Gastroesophageal sphincter (tissue), 4 donors: ENCODE results near the gene AIMP1. TPM values are rescaled to one million over a fixed set of nuclear protein-coding genes. Genes with fewer than 3 reads are reported as not detected.

Source experiments
- ATAC-seq: fragments of 150-250 bp; one replicate; pipeline ENCODE4 v1.9.1; 2016; ENCODE audit warnings: mild to moderate bottlenecking, moderate library complexity
- H3K27ac ChIP-seq, 4 donors: fragments of 200-600 bp; sonication (generic) in 3 of 4; 1 replicate in 3 of 4; 2 replicates in 1 of 4; pipeline ENCODE4 v1.5.1; 2016 to 2019
- H3K27me3 ChIP-seq: fragments of 200-600 bp; sonication (generic); one replicate; pipeline ENCODE4 v1.5.1; 2019
- H3K36me3 ChIP-seq, 2 donors: fragments of 200-600 bp; sonication (generic); one replicate each; pipeline ENCODE4 v1.5.1; 2019; ENCODE audit warnings: control low read depth in 1 of 2
- H3K4me1 ChIP-seq, 3 donors: fragments of 200-600 bp; sonication (generic); 1 replicate in 2 of 3; 2 replicates in 1 of 3; pipeline ENCODE4 v1.5.1; 2016 to 2019; ENCODE audit warnings: control low read depth in 2 of 3
- H3K4me3 ChIP-seq, 2 donors: fragments of 200-600 bp; sonication (generic); one replicate each; pipeline ENCODE4 v1.5.1; 2019; ENCODE audit warnings: mild to moderate bottlenecking in 1 of 2, moderate library complexity in 1 of 2
- H3K9me3 ChIP-seq, 3 donors: fragments of 200-600 bp; sonication (generic); one replicate each; pipeline ENCODE4 v1.5.1; 2017 to 2019; ENCODE audit warnings: control low read depth in 2 of 3
- CTCF ChIP-seq, 4 experiments: fragments of 200-600 bp in 2 of 4; fragments of 450-650 bp in 2 of 4; sonication (generic) in 1 of 4; IDR thresholded peaks; one replicate each; pipeline ENCODE4 v1.5.1; 2017 to 2019; ENCODE audit warnings: antibody characterized with exemption in 4 of 4, mild to moderate bottlenecking in 2 of 4, moderate library complexity in 2 of 4
- EP300 ChIP-seq: sonication (generic); formaldehyde crosslinking; IDR thresholded peaks from one replicate; pipeline ENCODE4 v1.6.1; 2017; ENCODE audit warnings: antibody characterized with exemption, mild to moderate bottlenecking
- POLR2A ChIP-seq, 2 donors: fragments of 450-650 bp; IDR thresholded peaks; one replicate each; pipeline ENCODE4 v1.6.1; 2017; ENCODE audit warnings: antibody characterized with exemption in 2 of 2, mild to moderate bottlenecking in 2 of 2, moderate library complexity in 1 of 2
- POLR2AphosphoS5 ChIP-seq: sonication (generic); formaldehyde crosslinking; IDR thresholded peaks from one replicate; pipeline ENCODE4 v1.6.1; 2017; ENCODE audit warnings: antibody characterized with exemption
- WGBS, 2 donors: methylation state at CpG; one replicate each; pipeline ENCODE4 v1.1.5; 2018; ENCODE audit warnings: low coverage in 1 of 2; 5-methylcytosine and 5-hydroxymethylcytosine counted together
- total RNA-seq, 4 donors: library from RNA; depleted of rRNA; stranded (reverse); fragments of >200 nt; gene quantifications; one replicate each; pipeline ENCODE4 v1.1.0, GENCODE V29; 2016

The AIMP1 gene
- total RNA-seq, 4 donors from 2014 or later: 29.7 to 34.7 (median 33.2) TPM

DNA sequence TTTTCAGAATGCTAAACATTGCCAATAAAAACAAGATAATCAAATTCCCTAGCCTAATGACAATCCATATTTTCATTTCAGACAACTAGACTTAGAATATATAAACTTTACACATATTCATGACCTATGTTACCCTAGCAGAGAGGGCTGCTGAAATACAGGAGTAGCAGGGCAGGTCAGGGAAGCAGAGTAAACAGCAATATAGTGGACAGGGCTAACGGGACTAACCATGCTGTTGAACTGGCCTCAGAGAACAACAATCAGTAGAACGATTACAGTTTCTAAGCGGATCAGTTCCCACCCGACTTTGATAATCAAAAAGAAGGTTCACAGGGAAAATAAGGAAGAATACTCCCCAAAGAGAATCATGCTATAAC lies 14.3 kb upstream of the AIMP1 start:
- WGBS, 2 donors: 94% methylated on average over 4 of the region's 4 CpGs
- H3K4me1 ChIP-seq: no peaks in the 10 kb centered on the region
- no peak overlapping the region for H3K27ac ChIP-seq
- TF ChIP-seq POLR2AphosphoS5: no peak
- no peak for TF ChIP-seq POLR2A (IDR thresholded peaks at IDR 0.05)
- no peak for TF ChIP-seq EP300
- no peak for TF ChIP-seq CTCF (IDR thresholded peaks at IDR 0.05)
- H3K27me3 ChIP-seq: no peaks in the 10 kb centered on the region
- no peaks in the 10 kb centered on the region for H3K9me3 ChIP-seq
- H3K4me3 ChIP-seq: no peak overlapping the region
- ATAC-seq: no peak
- H3K36me3 ChIP-seq: peaks cover 0 to 32% of the 10 kb centered on the region in 2 donors

DNA sequence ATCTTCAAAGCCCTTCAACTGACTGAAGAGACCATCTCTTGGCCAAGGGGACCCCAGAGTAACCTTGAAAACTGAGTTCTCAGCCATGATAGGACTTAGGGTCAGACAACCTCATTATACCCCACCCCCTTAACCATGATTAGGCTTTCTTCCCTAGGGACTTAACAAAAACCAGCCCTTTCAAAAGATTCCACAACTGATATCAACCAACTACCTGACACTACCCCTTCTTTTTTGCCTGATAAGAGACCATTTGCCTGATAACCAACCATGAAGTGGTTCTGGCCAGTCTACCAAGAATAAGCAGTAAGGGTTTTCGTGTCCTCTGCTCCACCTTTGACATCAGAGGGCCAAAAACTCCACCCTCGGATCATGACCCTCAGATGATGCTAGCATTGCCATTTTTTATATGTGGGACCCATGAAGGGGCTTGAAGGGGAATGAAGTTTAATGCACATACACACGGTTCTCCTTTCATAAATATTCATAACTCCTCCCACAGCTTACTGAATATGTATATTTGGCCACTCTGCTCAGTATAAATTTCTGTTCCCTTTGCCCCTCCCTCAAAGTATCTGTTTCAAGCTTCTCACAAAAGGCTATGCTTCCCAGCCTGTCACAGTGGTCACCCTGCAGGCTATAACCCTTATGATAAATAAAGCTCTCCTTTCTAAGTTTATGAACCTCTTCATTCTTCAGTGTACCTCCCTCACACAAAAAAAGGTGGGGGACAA lies 12.6 kb upstream of the AIMP1 start:
- 86 to 89% methylated on average over 3 of the region's 3 CpGs for WGBS, 2 donors
- no peak for ATAC-seq
- no peak for TF ChIP-seq POLR2A (IDR thresholded peaks at IDR 0.05)
- no peak for TF ChIP-seq CTCF (IDR thresholded peaks at IDR 0.05)
- no peak for TF ChIP-seq EP300
- TF ChIP-seq POLR2AphosphoS5: no peak
- no peak overlapping the region for H3K27ac ChIP-seq
- no peaks in the 10 kb centered on the region for H3K9me3 ChIP-seq
- no peak overlapping the region for H3K4me3 ChIP-seq
- H3K27me3 ChIP-seq: no peaks in the 10 kb centered on the region
- peaks cover 0 to 28% of the 10 kb centered on the region in 2 donors for H3K36me3 ChIP-seq
- no peaks in the 10 kb centered on the region for H3K4me1 ChIP-seq

- Histone ChIP-seq H3K27ac (no peak overlapping the region), H3K36me3 (peaks cover 0 to 21% of the 10 kb centered on the region in 2 donors), H3K9me3 (no peaks in the 10 kb centered on the region), H3K27me3 (no peaks in the 10 kb centered on the region), H3K4me1 (no peaks in the 10 kb centered on the region), H3K4me3 (no peak overlapping the region)
- TF ChIP-seq POLR2A (IDR thresholded peaks at IDR 0.05) (no peak), POLR2AphosphoS5 (no peak), CTCF (IDR thresholded peaks at IDR 0.05) (no peak), EP300 (no peak)
- no peak for ATAC-seq
These were observed 11.7 kb upstream of the AIMP1 start for GRCh38 chr4:106304632-106305031.

DNA sequence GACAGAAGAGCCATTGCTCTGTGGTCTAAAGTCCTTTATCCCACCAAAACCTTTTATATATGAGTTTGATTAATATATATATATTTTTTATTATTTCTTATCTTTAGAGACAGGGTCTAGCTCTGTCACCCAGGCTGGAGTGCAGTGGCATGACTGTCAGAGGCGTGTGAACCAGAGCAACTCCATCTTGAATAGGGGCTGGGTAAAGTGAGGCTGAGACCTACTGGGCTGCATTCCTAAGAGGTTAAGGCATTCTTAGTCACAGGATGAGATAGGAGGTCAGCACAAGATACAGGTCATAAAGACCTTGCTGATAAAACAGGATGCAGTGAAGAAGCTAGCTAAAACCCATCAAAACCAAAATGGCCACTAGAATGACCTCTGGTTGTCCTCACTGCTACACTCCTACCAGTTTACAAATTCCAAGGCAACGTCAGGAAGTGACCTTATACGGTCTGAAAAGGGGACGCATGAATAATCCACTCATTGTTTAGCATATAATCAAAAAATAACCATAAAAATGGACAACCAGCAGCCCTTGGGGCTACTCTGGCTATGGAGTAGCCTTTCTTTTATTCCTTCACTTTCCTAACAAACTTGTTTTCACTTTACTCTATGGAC lies 10.8 kb upstream of the AIMP1 start:
- no peaks in the 10 kb centered on the region for H3K27me3 ChIP-seq
- H3K4me3 ChIP-seq: no peak overlapping the region
- no peaks in the 10 kb centered on the region for H3K9me3 ChIP-seq
- H3K36me3 ChIP-seq: peaks cover 0 to 15% of the 10 kb centered on the region in 2 donors
- H3K4me1 ChIP-seq: no peaks in the 10 kb centered on the region
- ATAC-seq: no peak
- 91 to 100% methylated on average over 3 to 4 of the region's 4 CpGs for WGBS, 2 donors
- no peak for TF ChIP-seq POLR2A (IDR thresholded peaks at IDR 0.05)
- no peak for TF ChIP-seq POLR2AphosphoS5
- no peak for TF ChIP-seq CTCF (IDR thresholded peaks at IDR 0.05)
- no peak for TF ChIP-seq EP300
- no peak overlapping the region for H3K27ac ChIP-seq

DNA sequence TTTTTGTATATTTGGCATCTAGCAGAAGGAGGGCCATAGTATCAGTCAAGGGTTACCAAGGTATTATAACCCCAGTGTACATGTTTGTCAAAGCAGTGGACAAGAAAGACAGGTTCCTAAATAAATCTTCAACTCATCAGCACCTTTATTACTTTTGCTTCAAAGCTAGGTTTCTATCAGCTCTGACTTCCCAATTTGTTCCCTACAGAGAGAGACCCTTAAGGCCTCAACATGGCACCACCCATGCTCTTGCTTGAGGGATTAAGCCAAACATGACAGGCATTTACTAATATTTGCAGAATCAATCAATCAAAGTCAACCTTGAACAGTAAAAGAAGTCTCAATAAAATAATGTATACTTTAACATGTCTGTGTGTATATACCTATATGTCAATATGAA lies 9.8 kb upstream of the AIMP1 start:
- TF ChIP-seq POLR2A (IDR thresholded peaks at IDR 0.05): no peak
- TF ChIP-seq POLR2AphosphoS5: no peak
- TF ChIP-seq EP300: no peak
- TF ChIP-seq CTCF (IDR thresholded peaks at IDR 0.05): no peak
- Histone ChIP-seq H3K27me3 (no peaks in the 10 kb centered on the region), H3K36me3 (peaks cover 0 to 15% of the 10 kb centered on the region in 2 donors), H3K4me1 (no peaks in the 10 kb centered on the region), H3K27ac (no peak overlapping the region), H3K4me3 (no peak overlapping the region), H3K9me3 (no peaks in the 10 kb centered on the region)
- ATAC-seq: no peak
